ENCODE measurements around the gene MYO1H. TPM values are rescaled to one million over a fixed set of nuclear protein-coding genes. Genes with fewer than 3 reads are reported as not detected.

MYO1H gene
- total RNA-seq, 1 experiment from 2014 or later, result 0.26 TPM

GRCh38 chr12:109477963-109478315, 130.2 kb downstream of the MYO1H start:
- Histone ChIP-seq H3K14ac (ENCODE audit: insufficient read depth, low read length) (peak overlapping the region; percentile 83; the same call in 1 of the 2 replicates), H3K18ac (ENCODE audit: insufficient read length, low read depth, low read length) (no peak overlapping the region), H3K27ac (ENCODE audit: insufficient read length, low read depth, low read length) (no peak overlapping the region), H3K23ac (ENCODE audit: insufficient read length, low read depth, low read length) (no peak overlapping the region), H2BK15ac (ENCODE audit: low read depth, low read length) (no peak overlapping the region), H3K56ac (ENCODE audit: insufficient read length, low read depth, low read length) (no peak overlapping the region), H2AFZ (ENCODE audit: low read length) (no peak overlapping the region), H4K8ac (replicated peaks; ENCODE audit: insufficient read length, low read depth, low read length) (no peak overlapping the region), H3K27me3 (ENCODE audit: insufficient read depth, low read length) (no peaks in the 10 kb centered on the region), H4K20me1 (ENCODE audit: control insufficient read depth, insufficient read depth, insufficient read length) (no peaks in the 10 kb centered on the region), H2BK20ac (ENCODE audit: low read depth, low read length, poor library complexity, severe bottlenecking) (no peak overlapping the region), H3K79me1 (ENCODE audit: insufficient read depth, low read depth, low read length, poor library complexity, severe bottlenecking) (peaks cover 10% of the 10 kb centered on the region), H3K9me3 (ENCODE audit: control insufficient read depth, low read depth, low read length) (no peaks in the 10 kb centered on the region), H2BK120ac (ENCODE audit: low read depth, low read length, poor library complexity, severe bottlenecking) (no peak overlapping the region), H3T11ph (ENCODE audit: low read length) (no peak overlapping the region), H2AK5ac (ENCODE audit: insufficient read length, low read length) (no peak overlapping the region), H4K91ac (ENCODE audit: insufficient read length, low read depth, low read length) (no peak overlapping the region), H3K4ac (ENCODE audit: low read depth, low read length) (no peak overlapping the region), H3K4me2 (ENCODE audit: insufficient read depth, insufficient read length, low read length) (peak overlapping the region; percentile 91), H3K9ac (ENCODE audit: extremely low read depth, insufficient read length, low read length) (peak overlapping the region; percentile 95), H4K5ac (ENCODE audit: insufficient read length, low read depth, low read length) (peak overlapping the region; percentile 80), H2BK12ac (ENCODE audit: insufficient read length, low read depth, low read length) (no peak overlapping the region), H2BK5ac (ENCODE audit: insufficient read length, low read length) (no peak overlapping the region), H3K79me2 (ENCODE audit: insufficient read depth, low read length) (peaks cover 34% of the 10 kb centered on the region; the same call in 1 of the 2 replicates), H3K4me1 (ENCODE audit: insufficient read depth, low read length) (peaks cover 4% of the 10 kb centered on the region; the same call in 1 of the 2 replicates), H3K23me2 (ENCODE audit: insufficient read length, low read depth, low read length, poor library complexity, severe bottlenecking) (peaks cover 21% of the 10 kb centered on the region)
- peaks cover 23 to 29% of the 10 kb centered on the region in 2 experiments for H3K4me1 Mint-ChIP-seq
- peak overlapping the region; percentile 92 to 100 (median 100); a peak in 6 of 7 replicates for H3K27ac Mint-ChIP-seq
- H3K4me3 Mint-ChIP-seq, result peak overlapping the region; percentile 97 to 98
- WGBS (ENCODE audit: extremely low coverage, insufficient read length, low lambda C conversion rate), result no CpG with 5 or more reads among the region's 9 CpGs
- peaks cover 0 to 6% (median 0%) of the 10 kb centered on the region in 3 experiments; a peak in 2 of 7 replicates for H3K36me3 Mint-ChIP-seq (ENCODE audit: insufficient read depth in 1 of 3, low read depth in 3 of 3)
- no peak for DNase-seq
- no peaks in the 10 kb centered on the region for H3K27me3 Mint-ChIP-seq (ENCODE audit: low read depth)
- TF ChIP-seq CTCF (conservative IDR thresholded peaks at IDR 0.05), result no peak
- H3K9me3 Mint-ChIP-seq, result no peaks in the 10 kb centered on the region

Measured in H9 (cell line).